ENCODE data around the gene CBX8. TPM values are rescaled to one million over a fixed set of nuclear protein-coding genes. Genes with fewer than 3 reads are reported as not detected.

The CBX8 gene
- total and polyA plus RNA-seq, 8 donors, result 1.6 to 5.7 (median 4.1) TPM

DNA sequence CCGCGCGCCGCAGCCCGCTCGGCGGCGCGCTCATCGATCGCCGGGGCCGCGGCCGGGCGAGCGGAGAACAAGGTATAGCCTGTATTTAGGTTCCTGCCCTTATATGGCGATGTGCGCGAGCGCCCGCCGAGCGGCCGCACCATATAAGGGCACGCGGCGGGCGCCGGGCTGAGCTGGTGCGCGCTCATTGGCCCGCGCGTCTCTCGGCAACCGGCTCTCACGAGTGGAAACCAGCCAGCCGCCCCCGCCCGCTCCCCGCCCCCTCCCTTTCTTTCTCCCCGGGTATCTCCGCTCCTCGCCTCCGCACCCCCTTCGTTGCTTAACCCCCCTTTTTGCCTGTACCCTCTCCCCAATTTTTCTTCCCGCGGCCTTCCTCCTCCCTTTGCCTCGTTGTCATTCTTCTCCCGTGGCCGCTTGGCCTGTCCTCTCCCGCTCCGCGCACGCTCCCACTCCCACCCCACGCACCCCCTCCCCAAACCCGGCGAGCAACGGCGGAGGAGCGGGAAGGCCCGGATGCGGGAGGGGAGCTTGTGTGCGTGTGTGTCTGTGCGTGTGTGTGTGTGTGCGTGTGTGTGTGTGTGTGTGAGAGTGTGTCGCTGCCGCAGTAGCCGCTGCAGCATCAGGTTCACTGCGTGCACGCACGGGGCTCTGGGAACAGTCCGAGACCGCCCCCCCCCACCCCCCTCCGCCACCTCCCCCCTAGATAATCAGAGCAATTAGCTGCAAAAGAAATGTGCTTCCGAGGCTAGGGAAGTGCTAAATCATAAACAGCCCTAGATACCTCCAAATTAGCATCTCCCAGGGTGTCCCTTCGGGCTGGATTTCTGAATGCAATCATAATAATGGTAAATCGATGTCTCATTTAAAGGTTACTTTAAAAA, 13.5 kb upstream of the CBX8 start:
- H3K4me1 ChIP-seq, result peaks cover 19 to 34% (median 20%) of the 10 kb centered on the region in 3 donors
- intact Hi-C loops (cut with DNase I), result no loop called here
- FAIRE-seq, result no peak
- TF ChIP-seq, protein P1, sequence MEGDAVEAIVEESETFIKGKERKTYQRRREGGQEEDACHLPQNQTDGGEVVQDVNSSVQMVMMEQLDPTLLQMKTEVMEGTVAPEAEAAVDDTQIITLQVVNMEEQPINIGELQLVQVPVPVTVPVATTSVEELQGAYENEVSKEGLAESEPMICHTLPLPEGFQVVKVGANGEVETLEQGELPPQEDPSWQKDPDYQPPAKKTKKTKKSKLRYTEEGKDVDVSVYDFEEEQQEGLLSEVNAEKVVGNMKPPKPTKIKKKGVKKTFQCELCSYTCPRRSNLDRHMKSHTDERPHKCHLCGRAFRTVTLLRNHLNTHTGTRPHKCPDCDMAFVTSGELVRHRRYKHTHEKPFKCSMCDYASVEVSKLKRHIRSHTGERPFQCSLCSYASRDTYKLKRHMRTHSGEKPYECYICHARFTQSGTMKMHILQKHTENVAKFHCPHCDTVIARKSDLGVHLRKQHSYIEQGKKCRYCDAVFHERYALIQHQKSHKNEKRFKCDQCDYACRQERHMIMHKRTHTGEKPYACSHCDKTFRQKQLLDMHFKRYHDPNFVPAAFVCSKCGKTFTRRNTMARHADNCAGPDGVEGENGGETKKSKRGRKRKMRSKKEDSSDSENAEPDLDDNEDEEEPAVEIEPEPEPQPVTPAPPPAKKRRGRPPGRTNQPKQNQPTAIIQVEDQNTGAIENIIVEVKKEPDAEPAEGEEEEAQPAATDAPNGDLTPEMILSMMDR (IDR thresholded peaks at IDR 0.05), result no peak
- H3K27me3 ChIP-seq, result peaks cover 3 to 37% (median 8%) of the 10 kb centered on the region in 4 donors
- peak; percentile 51 to 88 (median 72) for DNase-seq
- WGBS, 2 donors, result 1 to 2% methylated on average over 24 to 79 of the region's 79 CpGs
- ATAC-seq, result peak; percentile 38 to 75 (median 68)
- no peak overlapping the region for H3K4me3 ChIP-seq
- H3K36me3 ChIP-seq, result no peaks in the 10 kb centered on the region
- no peak overlapping the region for H3K27ac ChIP-seq
- H3K9me3 ChIP-seq, result no peaks in the 10 kb centered on the region

DNA sequence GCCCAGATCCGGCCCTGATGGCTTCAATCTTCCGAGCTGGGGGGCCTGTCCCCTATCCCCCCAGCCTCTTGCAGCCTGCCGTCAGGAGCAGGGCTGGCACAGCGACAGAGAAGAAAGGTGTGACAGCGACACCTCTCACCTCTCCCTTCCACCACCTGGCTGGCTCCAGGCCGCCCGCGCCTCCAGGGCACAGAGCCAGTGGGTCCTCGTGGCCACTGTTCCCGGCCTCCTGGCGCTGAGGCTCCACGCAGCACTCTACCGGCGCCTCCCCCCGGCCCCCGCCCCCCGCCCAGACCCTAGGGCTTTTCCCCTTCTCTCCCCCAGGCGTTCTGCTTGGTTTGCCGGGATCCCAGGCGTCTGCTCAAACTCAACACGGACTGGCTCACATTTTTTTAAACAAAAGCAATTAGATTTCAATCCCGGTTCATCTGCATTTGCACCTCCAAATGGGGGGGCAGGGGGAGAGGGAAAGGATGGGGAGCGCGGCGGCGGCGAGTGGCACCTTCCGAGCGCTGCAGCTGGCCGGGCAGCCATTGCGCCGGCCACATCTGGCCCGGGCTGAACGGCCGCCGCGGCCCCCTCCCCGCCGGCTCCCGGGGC, 12.8 kb upstream of the CBX8 start:
- Histone ChIP-seq H3K36me3 (no peaks in the 10 kb centered on the region), H3K27ac (no peak overlapping the region), H3K27me3 (peaks cover 3 to 44% (median 11%) of the 10 kb centered on the region in 4 donors), H3K4me1 (peaks cover 11 to 26% (median 13%) of the 10 kb centered on the region in 3 donors), H3K9me3 (no peaks in the 10 kb centered on the region), H3K4me3 (no peak overlapping the region)
- FAIRE-seq, result no peak
- intact Hi-C loops (cut with DNase I), result loop anchor here in 2 of 3 donors (5.0 to 10.0 kb wide), 2 partner anchors 175 to 183 kb away; no protein-coding TSS in a partner anchor
- 1 to 2% methylated on average over 28 to 40 of the region's 40 CpGs for WGBS, 2 donors
- peak in 5 of 6 donors; percentile 41 to 81 (median 70) for DNase-seq
- TF ChIP-seq, protein P1 (IDR thresholded peaks at IDR 0.05), result no peak
- ATAC-seq, result peak; percentile 30 to 45 (median 42)

DNA sequence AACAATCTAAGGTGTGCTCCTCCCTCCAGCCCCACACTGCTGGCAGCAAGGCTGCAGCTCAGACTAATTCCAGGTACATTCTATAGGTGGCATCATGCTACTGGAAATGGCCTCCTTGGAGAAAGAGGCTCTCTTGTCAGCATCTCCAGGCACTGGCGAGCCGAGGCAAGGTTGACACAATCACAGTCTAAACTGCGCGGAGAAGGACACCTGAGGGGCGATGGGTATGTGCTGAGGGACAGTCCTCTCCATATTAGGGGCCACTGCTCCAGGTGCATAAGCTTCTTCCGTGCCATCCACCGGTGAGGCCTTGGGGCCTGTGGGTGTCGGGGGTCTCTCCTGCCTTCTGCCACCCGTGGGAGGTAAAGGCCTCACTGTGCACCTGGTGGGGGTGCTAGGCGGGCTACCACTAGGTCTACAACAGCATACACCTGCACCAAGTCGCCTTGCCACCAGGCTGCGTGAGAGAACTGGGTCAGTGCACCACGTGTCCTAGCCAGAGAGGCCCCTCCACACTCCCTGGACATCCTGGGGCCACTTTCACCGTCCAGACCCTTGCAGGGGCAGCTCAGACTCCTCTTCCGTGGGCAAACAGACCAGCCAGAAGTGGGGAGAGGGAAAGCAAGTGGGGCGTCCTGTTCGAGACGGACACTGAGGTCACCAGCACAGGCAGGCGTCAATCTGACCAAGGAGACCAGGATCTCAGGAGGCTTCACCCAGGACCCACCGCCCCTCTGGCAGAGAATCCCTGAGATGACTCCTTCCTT, 12.1 kb upstream of the CBX8 start:
- DNase-seq, result peak in 5 of 6 donors; percentile 49 to 76 (median 64)
- 13 to 17% methylated on average over 20 of the region's 20 CpGs for WGBS, 2 donors
- TF ChIP-seq, protein P1 (IDR thresholded peaks at IDR 0.05), result peak in 2 of 4 donors; percentile 13 to 27

DNA sequence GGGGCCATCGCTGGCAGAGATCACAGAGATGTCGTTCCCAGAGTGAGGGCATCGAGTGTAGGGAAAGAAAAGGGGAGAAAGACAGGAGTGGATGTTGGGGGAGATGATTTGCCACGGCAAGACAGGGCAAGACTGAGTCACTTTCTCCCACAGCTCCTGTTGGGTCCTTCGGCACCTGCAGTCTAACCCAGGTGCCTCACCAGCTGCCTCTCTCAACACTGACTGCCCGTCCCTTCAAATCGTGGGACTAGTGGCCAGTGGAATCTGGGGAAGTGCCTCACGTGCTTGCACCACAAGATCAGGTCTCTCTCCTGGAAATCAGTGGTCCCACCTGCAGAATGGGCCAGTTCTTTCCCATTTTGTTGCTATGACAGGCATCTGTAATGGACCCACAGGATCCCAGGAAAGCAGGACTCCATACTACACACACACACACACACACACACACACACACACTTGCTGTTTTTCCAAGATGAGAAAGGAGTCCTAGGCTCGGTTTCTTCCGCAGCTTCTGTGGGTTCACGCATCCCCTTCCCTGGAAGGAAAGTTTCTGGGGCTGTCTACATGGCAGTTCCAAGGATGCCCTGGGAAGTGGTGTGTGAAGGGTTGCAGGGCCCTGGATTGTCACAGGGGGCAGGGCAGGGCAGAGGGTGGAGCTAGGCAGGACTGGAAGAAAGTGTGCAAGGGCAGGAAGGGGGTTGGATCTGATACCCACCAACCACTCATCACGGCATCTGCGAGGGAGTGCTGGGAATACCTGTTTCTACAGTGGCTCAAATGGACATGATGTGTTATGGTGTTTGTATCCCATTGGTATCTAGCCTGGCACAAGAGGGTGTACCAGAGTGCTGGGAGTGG, 10.2 kb upstream of the CBX8 start:
- TF ChIP-seq, protein P1 (IDR thresholded peaks at IDR 0.05), result no peak
- H3K36me3 ChIP-seq, result no peaks in the 10 kb centered on the region
- H3K4me3 ChIP-seq, result no peak overlapping the region
- H3K4me1 ChIP-seq, result peaks cover 0 to 18% (median 8%) of the 10 kb centered on the region in 3 donors
- intact Hi-C loops (cut with DNase I), result loop anchor here in 2 of 3 donors (5.0 to 10.0 kb wide), 2 partner anchors 178 to 185 kb away; no protein-coding TSS in a partner anchor
- H3K27ac ChIP-seq, result no peak overlapping the region
- H3K9me3 ChIP-seq, result no peaks in the 10 kb centered on the region
- H3K27me3 ChIP-seq, result peaks cover 3 to 63% (median 22%) of the 10 kb centered on the region in 4 donors
- FAIRE-seq, result no peak
- no peak for ATAC-seq
- no peak for DNase-seq
- 27% methylated on average over 13 of the region's 13 CpGs for WGBS, 2 donors

More for the DNA sequence above, 12.1 kb upstream of the CBX8 start:
- Histone ChIP-seq H3K27me3 (peaks cover 3 to 50% (median 13%) of the 10 kb centered on the region in 4 donors), H3K4me1 (peaks cover 6 to 23% (median 8%) of the 10 kb centered on the region in 3 donors), H3K27ac (no peak overlapping the region), H3K36me3 (no peaks in the 10 kb centered on the region), H3K4me3 (no peak overlapping the region), H3K9me3 (no peaks in the 10 kb centered on the region)
- FAIRE-seq (no peak), ATAC-seq (peak; percentile 72 to 78 (median 78))
- intact Hi-C loops (cut with DNase I), result loop anchor here in 2 of 3 donors (5.0 to 10.0 kb wide), 2 partner anchors 176 to 183 kb away; no protein-coding TSS in a partner anchor
